Tibial nerve (tissue), 4 donors: Measurements from ENCODE around the gene ALG12. TPM values are rescaled to one million over a fixed set of nuclear protein-coding genes. Genes with fewer than 3 reads are reported as not detected.

Experiments used
- DNase-seq, 2 donors: peaks; one replicate each; pipeline ENCODE4 v3.0.0-alpha.2; 2019; ENCODE audit warnings: low spot score in 2 of 2
- H3K27ac ChIP-seq, 4 donors: fragments of 200-600 bp; sonication (generic) in 3 of 4; one replicate each; pipeline ENCODE4 v1.5.1; 2017 to 2019; ENCODE audit warnings: mild to moderate bottlenecking in 1 of 4
- H3K27me3 ChIP-seq, 2 donors: fragments of 200-600 bp; sonication (generic) in 1 of 2; one replicate each; pipeline versions ENCODE4 v1.5.1 to v1.6.0; 2017 to 2019
- H3K36me3 ChIP-seq, 3 donors: fragments of 200-600 bp; sonication (generic); one replicate each; pipeline ENCODE4 v1.5.1; 2018 to 2019
- H3K4me1 ChIP-seq, 4 donors: fragments of 200-600 bp; sonication (generic) in 3 of 4; one replicate each; pipeline ENCODE4 v1.5.1; 2017 to 2019
- H3K4me3 ChIP-seq, 4 donors: fragments of 200-600 bp; sonication (generic) in 3 of 4; one replicate each; pipeline ENCODE4 v1.5.1; 2017 to 2019; ENCODE audit warnings: mild to moderate bottlenecking in 1 of 4, moderate library complexity in 1 of 4
- H3K9me3 ChIP-seq, 4 donors: fragments of 200-600 bp; sonication (generic) in 3 of 4; one replicate each; pipeline ENCODE4 v1.5.1; 2017 to 2019
- EP300 ChIP-seq, 2 donors: sonication (generic); formaldehyde crosslinking; IDR thresholded peaks; one replicate each; pipeline ENCODE4 v1.6.1; 2017; ENCODE audit warnings: antibody characterized with exemption in 2 of 2, mild to moderate bottlenecking in 1 of 2
- POLR2A ChIP-seq, 2 donors: fragments of 450-650 bp; IDR thresholded peaks; one replicate each; pipeline ENCODE4 v1.6.1; 2017; ENCODE audit warnings: antibody characterized with exemption in 2 of 2, mild to moderate bottlenecking in 2 of 2, moderate library complexity in 2 of 2
- WGBS, 2 donors: methylation state at CpG; one replicate each; pipeline ENCODE4 v1.1.5; 2018; 5-methylcytosine and 5-hydroxymethylcytosine counted together
- total RNA-seq, 4 donors: library from RNA; depleted of rRNA; stranded (reverse); fragments of >200 nt; gene quantifications; one replicate each; pipeline ENCODE4 v1.1.0, GENCODE V29; 2016
- TF ChIP-seq, protein P1 (sequence below), 5 experiments: fragments of 200-600 bp in 3 of 5; fragments of 450-650 bp in 2 of 5; sonication (generic) in 3 of 5; IDR thresholded peaks; one replicate each; pipeline ENCODE4 v1.5.1; 2016 to 2019; ENCODE audit warnings: antibody characterized with exemption in 5 of 5, mild to moderate bottlenecking in 3 of 5, moderate library complexity in 2 of 5

Gene ALG12
- total RNA-seq, 4 donors from 2014 or later: 9.0 to 17.4 (median 14.5) TPM

DNA sequence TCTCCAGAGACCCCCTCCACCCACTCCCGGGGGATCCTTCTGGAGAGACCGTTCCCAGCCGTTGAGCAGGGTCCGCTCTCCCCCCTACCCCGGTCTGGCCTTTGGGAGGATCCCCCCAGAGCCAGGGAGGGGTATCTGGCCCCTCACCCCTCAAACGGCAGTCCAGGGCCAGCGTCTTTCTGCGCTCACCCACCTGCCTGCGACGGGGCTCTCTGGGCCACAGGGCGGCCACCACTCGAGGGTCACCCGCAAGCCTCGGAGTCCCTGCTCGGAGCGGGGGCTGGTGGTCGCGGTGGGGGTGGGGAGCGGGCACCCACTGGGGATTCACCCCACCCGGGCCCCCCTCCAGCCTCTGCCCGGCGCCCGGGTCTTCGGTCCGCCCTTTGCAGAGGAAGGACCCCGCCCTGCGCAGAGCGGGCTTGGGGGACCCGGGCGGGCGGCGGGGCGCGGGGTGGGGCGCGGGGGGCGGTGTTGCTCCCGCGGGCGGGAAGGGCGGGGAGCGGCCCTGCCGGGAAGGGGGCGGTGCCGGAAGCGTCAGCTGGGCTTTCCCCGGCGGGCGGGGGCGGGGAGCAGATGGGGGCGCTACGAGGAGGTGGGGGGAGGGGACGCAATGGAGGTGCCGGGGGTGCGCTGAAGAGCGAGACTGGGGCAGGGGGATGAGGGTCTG is 16.8 kb upstream of the ALG12 start:
- Histone ChIP-seq H3K27me3 (no peaks in the 10 kb centered on the region), H3K4me3 (peak overlapping the region; percentile 39 to 60 (median 52)), H3K9me3 (no peaks in the 10 kb centered on the region), H3K27ac (peak overlapping the region; percentile 91 to 98 (median 96)), H3K4me1 (peaks cover 0 to 89% (median 59%) of the 10 kb centered on the region in 4 donors), H3K36me3 (no peaks in the 10 kb centered on the region)
- TF ChIP-seq, protein P1, sequence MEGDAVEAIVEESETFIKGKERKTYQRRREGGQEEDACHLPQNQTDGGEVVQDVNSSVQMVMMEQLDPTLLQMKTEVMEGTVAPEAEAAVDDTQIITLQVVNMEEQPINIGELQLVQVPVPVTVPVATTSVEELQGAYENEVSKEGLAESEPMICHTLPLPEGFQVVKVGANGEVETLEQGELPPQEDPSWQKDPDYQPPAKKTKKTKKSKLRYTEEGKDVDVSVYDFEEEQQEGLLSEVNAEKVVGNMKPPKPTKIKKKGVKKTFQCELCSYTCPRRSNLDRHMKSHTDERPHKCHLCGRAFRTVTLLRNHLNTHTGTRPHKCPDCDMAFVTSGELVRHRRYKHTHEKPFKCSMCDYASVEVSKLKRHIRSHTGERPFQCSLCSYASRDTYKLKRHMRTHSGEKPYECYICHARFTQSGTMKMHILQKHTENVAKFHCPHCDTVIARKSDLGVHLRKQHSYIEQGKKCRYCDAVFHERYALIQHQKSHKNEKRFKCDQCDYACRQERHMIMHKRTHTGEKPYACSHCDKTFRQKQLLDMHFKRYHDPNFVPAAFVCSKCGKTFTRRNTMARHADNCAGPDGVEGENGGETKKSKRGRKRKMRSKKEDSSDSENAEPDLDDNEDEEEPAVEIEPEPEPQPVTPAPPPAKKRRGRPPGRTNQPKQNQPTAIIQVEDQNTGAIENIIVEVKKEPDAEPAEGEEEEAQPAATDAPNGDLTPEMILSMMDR (IDR thresholded peaks at IDR 0.05): no peak
- no peak for TF ChIP-seq POLR2A (IDR thresholded peaks at IDR 0.05)
- no peak for TF ChIP-seq EP300 (IDR thresholded peaks at IDR 0.05)
- DNase-seq: peak; percentile 62 to 78
- WGBS, 2 donors: 20% methylated on average over 18 of the region's 56 CpGs; no CpG with 5 or more reads in 1 of the 2 donors

DNA sequence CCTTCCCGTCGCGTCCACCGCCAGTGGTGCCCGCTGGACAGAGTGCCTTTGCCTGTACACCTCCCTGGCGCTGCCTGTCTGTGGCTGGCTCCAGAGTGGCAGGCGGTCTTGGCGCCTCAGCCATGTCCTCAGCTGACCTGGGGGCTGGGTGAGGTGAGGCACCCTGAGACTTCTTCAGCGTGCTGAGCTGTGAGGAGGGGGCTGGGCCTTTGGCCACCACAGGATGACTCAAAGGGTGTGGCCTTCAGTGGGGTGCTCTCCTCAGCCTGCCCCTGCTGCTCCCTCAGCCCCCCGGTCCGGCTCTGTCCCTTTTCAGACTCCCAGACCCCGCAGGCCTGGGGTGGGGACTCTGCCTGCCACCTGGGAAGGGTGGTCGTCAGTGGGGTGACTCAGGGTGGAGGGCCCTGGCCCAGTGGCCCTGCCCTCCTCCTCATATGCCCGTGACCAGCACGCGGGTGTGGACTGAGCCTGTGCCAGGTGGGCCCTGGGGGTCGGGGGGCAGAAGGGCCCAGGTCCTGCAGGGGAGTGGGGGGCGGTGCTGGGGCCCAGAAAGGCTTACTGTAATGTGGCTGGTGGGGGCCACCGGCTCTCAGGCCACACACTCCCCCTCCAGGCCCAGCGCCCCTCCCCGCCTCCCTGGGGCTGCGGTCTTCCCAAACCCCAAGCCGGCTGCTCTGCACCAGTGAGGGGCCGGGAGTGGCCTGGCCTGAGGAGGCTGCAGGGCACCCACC is 16.1 kb upstream of the ALG12 start:
- 60 to 77% methylated on average over 13 to 21 of the region's 24 CpGs for WGBS, 2 donors
- H3K9me3 ChIP-seq: no peaks in the 10 kb centered on the region
- H3K4me3 ChIP-seq: peak overlapping the region; percentile 39 to 60 (median 52)
- DNase-seq: peak in 1 of 2 donors; percentile 37
- no peaks in the 10 kb centered on the region for H3K36me3 ChIP-seq
- H3K4me1 ChIP-seq: peaks cover 0 to 93% (median 61%) of the 10 kb centered on the region in 4 donors
- H3K27ac ChIP-seq: peak overlapping the region; percentile 91 to 98 (median 96)
- TF ChIP-seq EP300 (IDR thresholded peaks at IDR 0.05) (peak in 1 of 2 donors; percentile 67), POLR2A (IDR thresholded peaks at IDR 0.05) (no peak)
- TF ChIP-seq, protein P1 (IDR thresholded peaks at IDR 0.05): no peak
- H3K27me3 ChIP-seq: no peaks in the 10 kb centered on the region

DNA sequence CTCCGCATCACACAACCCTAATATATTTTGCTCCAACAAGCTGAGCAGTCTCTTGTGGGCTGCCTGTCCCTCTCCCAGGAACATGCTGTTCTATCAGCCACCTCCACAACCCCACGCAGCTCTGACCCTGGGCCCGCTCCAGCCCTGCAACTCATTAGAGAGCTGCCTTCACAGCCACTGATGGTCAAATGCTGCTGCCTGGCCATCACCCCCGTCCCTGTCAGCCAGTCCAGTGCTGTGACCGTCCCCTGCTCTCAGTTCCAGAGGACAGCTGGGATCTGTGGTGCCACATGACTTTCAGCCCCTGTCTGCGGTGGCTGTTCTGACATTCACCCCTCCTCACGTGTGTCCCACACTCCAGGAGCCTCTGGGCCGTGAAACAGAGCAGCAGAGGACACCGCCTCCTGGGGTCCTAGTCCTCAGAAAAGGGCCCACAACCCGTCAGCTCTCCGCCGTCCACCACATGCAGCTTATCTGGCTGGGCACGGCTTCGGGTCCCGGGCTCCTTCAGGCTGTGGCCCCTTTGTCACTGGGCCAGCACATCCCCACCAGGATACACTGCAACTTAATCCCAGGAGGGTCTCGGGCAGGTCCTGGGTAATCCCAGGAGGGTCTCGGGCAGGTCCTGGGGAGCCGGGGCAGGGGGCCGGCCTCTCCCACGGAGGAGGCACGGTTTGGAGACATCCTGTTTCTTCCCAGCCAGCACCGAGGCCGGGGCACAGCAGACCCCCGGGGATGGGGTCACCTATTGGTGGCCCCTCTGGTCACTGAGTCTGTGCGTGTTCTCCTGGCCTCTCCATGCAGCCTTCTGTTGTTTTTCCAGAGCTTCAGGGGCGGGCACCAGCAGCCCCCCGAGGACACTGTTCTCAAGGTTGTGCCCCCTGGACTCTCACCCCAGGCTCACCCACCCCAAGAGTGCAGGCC is 15.3 kb upstream of the ALG12 start:
- WGBS, 2 donors: 67 to 76% methylated on average over 27 of the region's 27 CpGs
- H3K27ac ChIP-seq: peak overlapping the region; percentile 91 to 98 (median 96)
- TF ChIP-seq EP300 (IDR thresholded peaks at IDR 0.05) (peak in 1 of 2 donors; percentile 91), POLR2A (IDR thresholded peaks at IDR 0.05) (peak in 1 of 2 donors; percentile 40)
- TF ChIP-seq, protein P1 (IDR thresholded peaks at IDR 0.05): peak in 2 of 5 experiments; percentile 17 to 28
- H3K9me3 ChIP-seq: no peaks in the 10 kb centered on the region
- H3K27me3 ChIP-seq: peaks cover 0 to 7% of the 10 kb centered on the region in 2 donors
- peak; percentile 74 to 75 for DNase-seq
- peak overlapping the region in 1 of 4 donors; percentile 60 for H3K4me3 ChIP-seq
- no peaks in the 10 kb centered on the region for H3K36me3 ChIP-seq
- peaks cover 0 to 90% (median 61%) of the 10 kb centered on the region in 4 donors for H3K4me1 ChIP-seq

- Histone ChIP-seq H3K9me3 (no peaks in the 10 kb centered on the region), H3K27ac (peak overlapping the region; percentile 22 to 98 (median 66)), H3K4me1 (peaks cover 0 to 63% (median 41%) of the 10 kb centered on the region in 4 donors), H3K27me3 (peaks cover 0 to 7% of the 10 kb centered on the region in 2 donors), H3K4me3 (no peak overlapping the region), H3K36me3 (peaks cover 0 to 16% (median 0%) of the 10 kb centered on the region in 3 donors)
- peak; percentile 61 to 72 for DNase-seq
- 62 to 68% methylated on average over 12 to 13 of the region's 14 CpGs for WGBS, 2 donors
- TF ChIP-seq, protein P1 (IDR thresholded peaks at IDR 0.05): peak; percentile 48 to 74 (median 66)
- TF ChIP-seq EP300 (IDR thresholded peaks at IDR 0.05): peak in 1 of 2 donors; percentile 82
- no peak for TF ChIP-seq POLR2A (IDR thresholded peaks at IDR 0.05)
Observed at GRCh38 chr22:49930596-49931412, 12.6 kb upstream of the ALG12 start.
